Neural progenitor cell (in vitro differentiated cells): ENCODE results near the gene NRP1. TPM values are rescaled to one million over a fixed set of nuclear protein-coding genes. Genes with fewer than 3 reads are reported as not detected.

ENCODE experiments used
- DNase-seq: peaks from one replicate; pipeline ENCODE4 v3.0.0-alpha.2; 2016; ENCODE audit warnings: low spot score
- H2AFZ ChIP-seq: fragments of 200-600 bp; sonication (generic); replicated peaks from 2 replicates; pipeline ENCODE4 v1.6.1; 2016; ENCODE audit warnings: antibody characterized with exemption
- H3F3A ChIP-seq: fragments of 200-600 bp; sonication (generic); 2 replicates; pipeline ENCODE4 v1.6.1; 2016; ENCODE audit warnings: antibody characterized with exemption, low read depth
- H3K27ac ChIP-seq: fragments of 200-600 bp; sonication (generic); 2 replicates; pipeline ENCODE4 v1.5.1; 2016; ENCODE audit warnings: mild to moderate bottlenecking
- H3K27me3 ChIP-seq: fragments of 200-600 bp; sonication (generic); 2 replicates; pipeline ENCODE4 v1.6.1; 2016; ENCODE audit warnings: mild to moderate bottlenecking, moderate library complexity
- H3K36me3 ChIP-seq: fragments of 200-600 bp; sonication (generic); 2 replicates; pipeline ENCODE4 v1.5.1; 2016
- H3K4me1 ChIP-seq: fragments of 200-600 bp; sonication (generic); 2 replicates; pipeline ENCODE4 v1.6.1; 2016; ENCODE audit warnings: mixed run types
- H3K4me2 ChIP-seq: fragments of 200-600 bp; sonication (generic); 2 replicates; pipeline ENCODE4 v1.6.1; 2016
- H3K4me3 ChIP-seq: fragments of 200-600 bp; sonication (generic); 2 replicates; pipeline ENCODE4 v1.5.1; 2016
- H3K79me2 ChIP-seq: fragments of 200-600 bp; sonication (generic); 2 replicates; pipeline ENCODE4 v1.6.1; 2016; ENCODE audit warnings: low read depth
- H3K9ac ChIP-seq: fragments of 200-600 bp; sonication (generic); 2 replicates; pipeline ENCODE4 v1.6.1; 2016
- H3K9me3 ChIP-seq: fragments of 200-600 bp; sonication (generic); 2 replicates; pipeline ENCODE4 v1.5.1; 2016; ENCODE audit warnings: low read depth
- H4K20me1 ChIP-seq: fragments of 200-600 bp; sonication (generic); 2 replicates; pipeline ENCODE4 v1.6.1; 2016; ENCODE audit warnings: low read depth
- H3K27ac Mint-ChIP-seq: 3 replicates; pipeline ENCODE4 v1.8.0; 2021; ENCODE audit warnings: mixed read lengths
- H3K27me3 Mint-ChIP-seq: 2 replicates; pipeline ENCODE4 v1.8.0; 2022; ENCODE audit warnings: low read depth, mild to moderate bottlenecking, inconsistent platforms, moderate library complexity, mixed read lengths; ENCODE audit not compliant: insufficient read depth
- H3K36me3 Mint-ChIP-seq: 3 replicates; pipeline ENCODE4 v1.8.0; 2021; ENCODE audit warnings: mixed read lengths
- H3K4me1 Mint-ChIP-seq: 3 replicates; pipeline ENCODE4 v1.8.0; 2021; ENCODE audit warnings: mixed read lengths
- H3K4me3 Mint-ChIP-seq: 3 replicates; pipeline ENCODE4 v1.8.0; 2021; ENCODE audit warnings: mild to moderate bottlenecking, moderate library complexity, mixed read lengths
- H3K9me3 Mint-ChIP-seq: 3 replicates; pipeline ENCODE4 v1.8.0; 2020; ENCODE audit warnings: mixed read lengths
- EZH2 ChIP-seq: fragments of 200-600 bp; sonication (generic); IDR thresholded peaks from 2 replicates; pipeline ENCODE4 v1.6.1; 2017; ENCODE audit warnings: antibody characterized with exemption, mild to moderate bottlenecking, moderate library complexity
- EZH2phosphoT487 ChIP-seq: fragments of 200-600 bp; sonication (generic); IDR thresholded peaks from 2 replicates; pipeline ENCODE4 v1.6.1; 2017; ENCODE audit warnings: antibody characterized with exemption
- total RNA-seq: library from RNA; depleted of rRNA; stranded (reverse); fragments of >200 nt; gene quantifications from 2 replicates; pipeline ENCODE4 v1.2.3, GENCODE V29; 2015; ENCODE audit warnings: low replicate concordance
- TF ChIP-seq, protein P1 (sequence below): fragments of 200-600 bp; sonication (generic); IDR thresholded peaks from 2 replicates; pipeline ENCODE4 v1.5.1; 2017; ENCODE audit warnings: antibody characterized with exemption, mild to moderate bottlenecking

The NRP1 gene
- total RNA-seq, 1 donor from 2014 or later: 1.9 TPM

DNA sequence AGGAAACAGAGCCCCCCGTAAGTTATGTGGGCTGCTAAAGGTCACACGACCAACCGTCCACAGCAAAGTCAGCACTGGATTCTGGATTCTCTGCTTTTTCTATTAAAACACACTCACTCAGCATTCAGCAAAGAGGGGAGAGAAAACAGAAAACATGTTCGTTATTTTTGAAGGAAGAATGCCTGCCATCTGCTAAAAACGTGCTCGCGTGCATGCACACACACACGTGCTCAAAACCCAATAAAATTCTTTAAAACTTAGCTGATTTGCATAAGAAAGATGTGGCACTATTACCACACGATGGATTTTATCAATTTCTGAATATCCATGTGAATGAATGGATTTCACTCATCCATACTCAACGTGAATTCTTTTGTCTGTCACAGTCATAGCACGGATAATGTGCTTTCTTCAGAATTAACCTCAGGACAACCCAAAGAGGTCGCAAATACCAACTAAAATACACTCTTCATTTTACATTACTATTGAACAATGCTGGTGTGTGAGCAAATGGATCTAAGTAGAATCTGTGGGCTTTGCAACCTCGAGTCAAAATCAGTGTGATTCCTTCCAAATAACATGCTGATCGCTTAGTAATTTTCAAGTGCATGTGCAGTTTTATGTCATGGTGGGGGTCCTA lies 40.8 kb downstream of the NRP1 start:
- Histone ChIP-seq H4K20me1 (no peaks in the 10 kb centered on the region), H3K27me3 (no peaks in the 10 kb centered on the region), H3K79me2 (no peaks in the 10 kb centered on the region), H3K9ac (no peak overlapping the region), H3K4me2 (no peak overlapping the region), H3K27ac (no peak overlapping the region), H3K36me3 (no peaks in the 10 kb centered on the region), H3K9me3 (no peaks in the 10 kb centered on the region), H3F3A (no peaks in the 10 kb centered on the region), H3K4me3 (no peak overlapping the region), H2AFZ (no peak overlapping the region), H3K4me1 (peaks cover 14% of the 10 kb centered on the region)
- H3K36me3 Mint-ChIP-seq: peaks cover 11% of the 10 kb centered on the region
- H3K4me1 Mint-ChIP-seq: peaks cover 57% of the 10 kb centered on the region
- no peak overlapping the region for H3K4me3 Mint-ChIP-seq
- TF ChIP-seq, protein P1, sequence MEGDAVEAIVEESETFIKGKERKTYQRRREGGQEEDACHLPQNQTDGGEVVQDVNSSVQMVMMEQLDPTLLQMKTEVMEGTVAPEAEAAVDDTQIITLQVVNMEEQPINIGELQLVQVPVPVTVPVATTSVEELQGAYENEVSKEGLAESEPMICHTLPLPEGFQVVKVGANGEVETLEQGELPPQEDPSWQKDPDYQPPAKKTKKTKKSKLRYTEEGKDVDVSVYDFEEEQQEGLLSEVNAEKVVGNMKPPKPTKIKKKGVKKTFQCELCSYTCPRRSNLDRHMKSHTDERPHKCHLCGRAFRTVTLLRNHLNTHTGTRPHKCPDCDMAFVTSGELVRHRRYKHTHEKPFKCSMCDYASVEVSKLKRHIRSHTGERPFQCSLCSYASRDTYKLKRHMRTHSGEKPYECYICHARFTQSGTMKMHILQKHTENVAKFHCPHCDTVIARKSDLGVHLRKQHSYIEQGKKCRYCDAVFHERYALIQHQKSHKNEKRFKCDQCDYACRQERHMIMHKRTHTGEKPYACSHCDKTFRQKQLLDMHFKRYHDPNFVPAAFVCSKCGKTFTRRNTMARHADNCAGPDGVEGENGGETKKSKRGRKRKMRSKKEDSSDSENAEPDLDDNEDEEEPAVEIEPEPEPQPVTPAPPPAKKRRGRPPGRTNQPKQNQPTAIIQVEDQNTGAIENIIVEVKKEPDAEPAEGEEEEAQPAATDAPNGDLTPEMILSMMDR: no peak
- TF ChIP-seq EZH2: no peak
- TF ChIP-seq EZH2phosphoT487: no peak
- H3K27me3 Mint-ChIP-seq: peaks cover 2% of the 10 kb centered on the region
- no peak for DNase-seq
- H3K27ac Mint-ChIP-seq: no peak overlapping the region
- no peaks in the 10 kb centered on the region for H3K9me3 Mint-ChIP-seq

DNA sequence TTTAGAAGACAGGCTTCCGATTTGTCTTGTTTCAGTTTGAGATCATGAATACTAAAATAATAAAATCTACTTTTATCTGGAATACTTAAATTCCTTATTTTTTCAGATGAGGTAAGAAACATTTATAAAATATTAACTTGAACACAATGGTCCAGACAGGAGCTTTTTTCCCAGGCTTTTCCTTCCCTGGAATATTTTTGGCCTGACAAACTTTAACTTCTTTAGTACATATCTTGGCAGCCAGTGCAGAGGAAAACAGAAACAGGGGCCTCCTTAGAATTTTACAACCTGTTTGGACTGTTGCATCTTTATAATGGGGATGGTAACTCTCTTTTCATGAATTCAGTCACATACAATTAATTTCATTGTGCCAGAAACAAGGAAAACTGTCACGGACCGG lies 41.4 kb downstream of the NRP1 start:
- H3F3A ChIP-seq: no peaks in the 10 kb centered on the region
- no peaks in the 10 kb centered on the region for H3K9me3 Mint-ChIP-seq
- no peak overlapping the region for H3K4me2 ChIP-seq
- H3K4me1 ChIP-seq: peaks cover 14% of the 10 kb centered on the region
- no peak overlapping the region for H3K4me3 ChIP-seq
- DNase-seq: no peak
- no peaks in the 10 kb centered on the region for H3K36me3 ChIP-seq
- no peaks in the 10 kb centered on the region for H4K20me1 ChIP-seq
- no peak overlapping the region for H2AFZ ChIP-seq
- no peaks in the 10 kb centered on the region for H3K9me3 ChIP-seq
- peaks cover 11% of the 10 kb centered on the region for H3K36me3 Mint-ChIP-seq
- no peaks in the 10 kb centered on the region for H3K27me3 ChIP-seq
- peaks cover 2% of the 10 kb centered on the region for H3K27me3 Mint-ChIP-seq
- TF ChIP-seq, protein P1: no peak
- TF ChIP-seq EZH2 (no peak), EZH2phosphoT487 (no peak)
- no peak overlapping the region for H3K27ac ChIP-seq
- no peak overlapping the region for H3K9ac ChIP-seq
- no peak overlapping the region for H3K27ac Mint-ChIP-seq
- peaks cover 62% of the 10 kb centered on the region for H3K4me1 Mint-ChIP-seq
- H3K79me2 ChIP-seq: no peaks in the 10 kb centered on the region
- no peak overlapping the region for H3K4me3 Mint-ChIP-seq

DNA sequence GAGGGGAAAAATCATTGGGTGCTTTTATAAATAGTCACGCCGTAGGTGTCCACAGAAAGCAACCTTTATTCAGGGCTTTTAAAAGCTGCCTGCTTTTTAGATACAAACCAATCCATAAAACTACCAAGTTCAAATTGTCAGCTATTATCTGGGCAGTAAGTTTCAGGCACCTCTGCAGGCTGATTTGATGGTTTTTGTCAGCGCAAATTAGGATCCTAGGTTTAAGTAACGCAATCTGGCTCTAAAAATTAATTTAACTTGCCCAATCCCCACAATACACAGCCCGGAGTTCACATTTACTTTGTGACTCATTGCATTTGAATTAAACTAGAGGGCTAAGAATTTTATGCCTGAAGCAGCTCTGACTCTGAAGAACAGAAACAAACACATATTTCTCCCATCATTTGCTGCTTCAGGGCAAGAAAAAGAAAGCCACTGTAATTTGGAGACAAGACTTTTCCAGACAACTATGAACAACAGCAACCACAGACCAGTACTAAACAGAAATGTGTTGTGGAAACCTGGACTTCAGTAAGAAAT lies 43.3 kb downstream of the NRP1 start:
- Histone ChIP-seq H3K36me3 (no peaks in the 10 kb centered on the region), H3K4me1 (peaks cover 14% of the 10 kb centered on the region), H3K27ac (no peak overlapping the region), H3K27me3 (no peaks in the 10 kb centered on the region), H3K4me2 (no peak overlapping the region), H3F3A (no peaks in the 10 kb centered on the region), H2AFZ (no peak overlapping the region), H3K4me3 (no peak overlapping the region), H3K79me2 (no peaks in the 10 kb centered on the region), H3K9ac (no peak overlapping the region), H3K9me3 (no peaks in the 10 kb centered on the region), H4K20me1 (no peaks in the 10 kb centered on the region)
- no peak for TF ChIP-seq EZH2phosphoT487
- TF ChIP-seq, protein P1: no peak
- no peak for TF ChIP-seq EZH2
- Mint-ChIP-seq H3K9me3 (no peaks in the 10 kb centered on the region), H3K36me3 (peaks cover 7% of the 10 kb centered on the region), H3K4me1 (peaks cover 62% of the 10 kb centered on the region), H3K27ac (peak overlapping the region; percentile 78), H3K4me3 (no peak overlapping the region), H3K27me3 (no peaks in the 10 kb centered on the region)
- DNase-seq: no peak
